Activated naive CD4-positive, alpha-beta T cell treated with Interleukin-2 at 50 U/mL for 16 hours (primary cell): ENCODE measurements around the gene C10orf95.
A peak's percentile ranks its signal among the peaks of the same experiment; 100 is the strongest.

Source experiments
- DNase-seq: peaks from one replicate; pipeline ENCODE4 v3.0.0-alpha.2; 2020

Gene C10orf95

DNA sequence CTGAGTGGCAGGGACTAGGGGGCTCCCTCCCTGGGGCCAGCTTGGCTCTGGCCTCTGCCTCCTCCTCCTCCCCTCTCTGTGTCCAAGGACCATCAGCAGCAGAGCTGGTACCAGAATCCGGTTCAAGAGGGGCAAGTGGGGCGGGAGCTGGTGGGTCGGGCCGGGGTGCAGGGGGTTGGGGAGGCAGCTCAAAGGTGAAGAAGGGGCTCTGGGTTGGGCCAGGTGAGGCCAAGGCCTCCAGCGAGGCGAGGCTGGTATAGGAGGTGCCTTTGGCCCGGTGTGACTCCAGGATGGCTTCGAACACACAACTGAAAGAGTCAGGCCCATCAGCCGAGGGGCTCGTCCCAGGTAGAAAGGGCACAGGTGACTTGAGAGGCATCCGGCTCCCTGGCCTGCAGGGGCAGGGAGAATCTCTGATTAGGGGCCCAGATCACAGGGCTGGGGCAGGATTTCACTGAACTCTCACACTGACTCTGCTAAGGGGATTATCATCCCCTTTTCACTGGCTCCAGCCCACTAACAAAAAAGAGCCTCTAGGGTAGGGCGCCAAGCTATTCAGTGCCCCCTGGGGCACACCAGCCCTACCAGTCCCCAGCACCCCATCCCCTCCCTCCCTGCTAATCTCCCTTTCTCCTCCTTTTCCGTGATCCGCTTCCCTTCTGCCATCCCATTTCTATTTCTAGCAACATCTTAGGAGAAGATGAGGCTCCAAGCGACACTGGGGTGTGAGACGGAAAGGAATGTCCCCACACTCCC lies 37.4 kb downstream of the C10orf95 start:
- DNase-seq = no peak

DNA sequence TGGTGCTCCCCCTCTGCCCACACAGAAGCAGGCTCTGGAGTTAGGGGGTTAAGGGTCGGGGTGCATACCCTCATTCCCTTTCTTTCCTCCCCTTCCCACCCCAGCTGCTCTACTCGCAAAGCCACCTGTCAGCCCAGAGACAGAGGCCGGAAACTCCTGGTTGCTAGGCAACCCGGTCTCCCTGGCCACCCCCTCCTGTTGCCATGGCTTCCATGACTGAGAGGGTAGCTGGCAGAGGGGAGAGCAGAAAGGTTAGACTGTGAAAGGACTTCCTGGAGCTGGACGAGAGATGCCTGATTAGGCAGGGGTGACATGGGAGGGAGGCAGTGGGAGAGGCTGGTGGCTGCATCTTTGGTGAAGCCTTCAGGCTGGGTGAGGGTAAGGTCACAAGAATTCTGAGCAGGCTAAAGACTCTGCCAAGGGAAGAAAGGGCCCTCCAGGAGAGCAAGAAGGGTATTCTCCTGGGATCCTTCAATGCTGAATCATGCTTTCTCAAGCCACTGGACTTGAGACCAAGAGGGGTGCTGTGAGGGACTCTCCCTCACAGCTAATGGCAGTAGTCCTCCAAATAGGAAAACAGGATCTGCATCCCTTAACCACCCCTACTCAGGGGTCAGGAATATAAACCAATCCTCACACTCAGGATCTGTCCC lies 38.2 kb downstream of the C10orf95 start:
- peak; percentile 36 for DNase-seq

DNA sequence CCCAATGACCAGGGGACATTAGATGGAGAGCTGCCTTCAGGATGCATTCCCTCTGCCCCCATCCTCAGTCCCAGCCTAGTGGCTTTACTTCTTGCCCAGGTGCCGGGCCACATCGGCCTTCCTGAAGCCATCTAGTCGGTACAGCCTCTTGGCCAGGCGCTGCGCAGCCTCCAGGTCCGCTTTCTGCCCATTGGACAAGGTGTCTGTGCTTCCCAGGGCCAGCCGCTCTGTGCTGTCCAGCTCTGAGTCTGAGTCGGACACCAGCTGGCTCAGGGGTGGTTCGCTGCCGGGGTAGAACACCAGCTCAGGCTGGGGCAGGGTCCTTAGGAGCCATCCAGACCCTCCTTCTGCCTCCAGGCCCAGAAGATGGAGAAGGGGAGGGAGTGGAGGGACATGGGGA lies 39.0 kb downstream of the C10orf95 start:
- DNase-seq = no peak

DNA sequence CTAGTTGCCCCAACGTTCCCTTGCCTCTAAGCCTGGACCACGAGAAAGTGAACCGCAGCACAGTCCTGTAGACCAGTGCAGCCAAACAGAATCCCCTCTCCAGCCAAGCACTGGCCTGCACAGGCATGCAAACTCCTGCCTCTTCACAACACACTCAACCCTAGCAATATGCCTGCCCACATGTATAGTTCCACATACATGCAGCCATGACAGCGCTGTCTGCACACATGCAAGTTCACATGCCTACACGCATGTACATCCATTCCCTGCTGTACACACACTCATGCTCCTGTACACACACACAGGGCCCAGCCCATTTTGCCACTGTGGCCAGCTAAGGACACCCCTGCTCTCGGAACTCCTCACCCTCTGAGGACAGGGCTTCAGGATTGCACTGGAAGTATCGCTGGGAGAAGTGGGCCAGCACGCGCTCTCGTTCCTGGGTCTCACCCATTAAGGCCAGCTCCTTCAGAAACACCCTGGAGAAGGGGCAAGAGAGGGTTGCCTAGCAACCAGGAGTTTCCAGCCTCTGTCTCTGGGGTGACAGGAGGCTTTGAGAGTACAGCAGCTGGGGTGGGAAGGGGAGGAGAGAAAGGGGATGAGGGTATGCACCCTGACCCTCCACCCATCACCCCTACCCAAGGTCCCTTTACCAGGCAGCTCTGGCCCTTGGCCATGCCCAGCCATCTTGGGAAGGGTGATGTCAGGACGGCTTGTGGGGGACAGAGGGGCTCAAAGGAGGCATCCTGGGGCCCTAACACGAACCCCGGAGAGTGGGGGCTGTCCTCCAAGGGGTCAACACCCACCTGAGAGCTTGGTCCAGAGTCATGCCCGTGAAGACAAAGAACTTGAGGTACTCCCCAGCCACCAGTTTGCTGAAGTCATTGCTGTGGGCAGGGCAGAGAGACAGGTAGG lies 39.7 kb downstream of the C10orf95 start:
- no peak for DNase-seq

DNA sequence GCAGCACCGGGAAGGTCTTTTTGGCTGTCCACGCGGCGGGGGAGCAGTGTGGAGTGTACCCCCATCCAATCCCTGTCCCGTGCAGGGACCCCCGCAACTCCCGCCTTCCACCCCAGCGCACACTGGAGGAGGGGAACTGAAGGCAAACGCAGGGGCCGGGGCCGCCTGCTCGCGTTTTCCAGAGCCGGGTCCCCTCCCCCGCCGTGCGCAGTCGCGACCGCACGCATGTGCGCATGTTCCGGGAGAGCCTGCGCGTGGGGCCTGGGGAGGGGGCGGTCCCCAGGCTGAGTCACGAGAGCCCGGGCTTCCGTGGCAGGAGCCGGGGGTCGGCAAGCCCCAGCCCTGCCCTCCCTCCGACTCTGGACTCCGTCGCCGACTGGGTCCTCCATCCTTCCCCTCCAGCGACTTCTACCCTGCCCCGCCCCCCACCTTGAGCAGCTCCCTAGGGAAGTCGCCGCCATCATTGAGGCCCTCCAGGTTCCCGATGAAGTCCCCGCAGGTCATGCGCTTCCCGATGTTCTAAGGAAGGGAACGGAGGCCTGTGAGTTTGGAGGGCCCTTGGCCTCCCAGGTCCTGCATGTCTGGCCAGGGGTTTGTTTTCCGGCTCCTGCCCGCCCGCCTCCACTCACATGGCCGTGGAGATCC lies 40.8 kb downstream of the C10orf95 start:
- peak; percentile 67 for DNase-seq

DNA sequence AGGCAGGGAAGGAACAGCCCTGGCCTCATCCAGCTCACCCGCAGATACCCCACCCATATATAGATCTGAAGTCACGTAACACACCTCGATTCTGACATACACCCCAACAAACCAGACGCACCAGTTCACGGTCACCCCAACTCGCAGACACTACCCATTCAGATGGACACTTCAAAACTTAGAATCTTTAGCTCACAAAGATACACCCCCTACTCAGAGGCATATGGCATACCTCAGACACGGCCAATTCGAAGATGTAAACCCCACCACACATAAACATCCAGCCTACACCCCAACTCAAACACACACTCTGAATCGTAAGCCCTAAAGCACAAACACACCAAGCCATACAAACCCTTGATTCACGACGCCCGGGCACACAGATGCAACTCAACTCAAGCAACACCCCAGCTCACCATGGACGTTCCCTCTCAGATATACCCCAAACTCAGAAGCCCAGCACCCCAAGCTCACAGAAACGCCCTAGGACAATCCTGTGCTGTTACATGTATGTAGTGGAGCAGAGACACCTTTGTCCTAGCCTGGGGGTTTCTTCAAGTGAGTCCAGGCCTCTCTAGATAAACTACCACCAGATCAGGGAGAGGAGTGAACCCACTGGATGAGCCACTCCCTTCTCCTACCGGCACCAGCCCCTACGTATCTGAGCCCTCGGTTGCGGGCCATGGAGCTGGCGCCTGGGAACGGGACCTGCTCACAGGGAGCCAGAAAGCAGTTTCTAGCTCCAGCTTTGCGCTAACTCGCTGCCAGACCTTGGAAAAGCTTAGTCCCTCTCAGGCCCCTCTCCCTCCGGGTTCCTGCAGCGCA lies 41.5 kb downstream of the C10orf95 start:
- DNase-seq = no peak

DNA sequence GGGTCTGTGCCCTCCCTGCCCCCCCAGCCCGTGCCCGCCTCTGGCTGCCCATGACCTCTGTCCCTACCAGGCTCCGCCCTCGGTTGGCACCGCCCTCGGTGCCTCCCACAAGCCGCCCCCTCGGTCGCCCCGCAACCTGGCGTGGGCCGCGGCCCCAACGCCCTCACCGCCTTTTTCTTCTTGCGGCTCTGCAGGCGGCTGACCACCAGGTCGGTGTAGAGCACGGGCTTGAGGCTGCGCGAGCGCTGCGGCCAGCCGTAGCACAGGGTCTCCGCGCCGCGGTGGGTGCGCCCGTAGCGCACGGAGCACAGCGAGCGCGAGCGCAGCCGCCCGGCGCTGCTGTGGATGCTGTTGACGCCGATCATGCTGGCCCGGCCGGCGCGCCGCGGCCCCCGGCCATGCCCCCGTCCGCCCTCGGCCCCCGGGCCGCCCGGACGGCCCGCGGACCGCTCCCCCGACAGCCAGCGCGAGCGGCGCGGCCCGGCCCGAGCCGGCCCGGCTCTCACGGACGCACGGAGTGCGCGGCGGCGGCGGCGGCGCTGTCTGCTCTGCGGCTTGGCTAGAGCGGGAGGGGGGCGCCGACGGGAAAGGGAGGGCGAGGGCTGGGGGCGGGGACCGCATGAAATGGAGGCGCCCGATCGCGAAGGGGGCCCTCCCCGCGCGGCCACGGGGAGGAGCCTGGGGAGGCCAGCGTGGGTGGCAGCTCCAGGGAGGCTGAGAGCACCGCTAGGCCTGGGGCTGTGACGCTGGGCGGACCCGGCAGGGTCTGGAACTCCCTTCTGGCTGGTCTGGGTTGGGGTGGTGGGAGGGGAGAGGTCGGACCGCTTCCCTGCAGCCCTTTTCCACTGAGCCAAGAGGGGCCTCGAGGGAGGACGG lies 42.4 kb downstream of the C10orf95 start:
- peak; percentile 81 for DNase-seq

DNA sequence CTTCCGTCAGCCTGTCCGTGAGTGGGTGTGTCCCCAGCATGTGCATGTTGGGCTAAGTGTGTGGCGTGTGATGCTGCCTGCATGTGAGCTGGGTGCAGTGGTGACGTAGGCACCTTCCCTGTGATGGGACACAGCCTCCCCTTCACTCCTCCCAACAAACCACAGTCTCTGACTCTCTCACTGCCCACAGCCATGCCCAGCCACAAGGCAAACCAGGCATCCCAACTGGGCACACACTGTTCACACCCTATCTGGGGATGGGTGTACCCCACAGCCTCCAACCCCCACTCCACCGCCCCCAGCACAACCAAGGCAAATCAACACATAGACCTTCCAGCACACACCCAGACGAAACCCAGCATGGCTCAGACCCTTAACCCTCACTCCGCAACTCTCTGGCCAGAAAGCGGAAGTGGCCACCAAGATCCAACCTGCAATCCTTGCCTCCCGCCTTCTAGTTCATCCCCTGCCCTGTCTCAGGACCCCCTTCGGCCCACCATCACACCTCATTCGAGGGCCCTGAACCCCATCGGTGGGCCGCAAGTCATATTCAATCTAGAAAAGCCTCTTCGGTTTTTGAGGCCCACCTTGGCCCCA lies 43.1 kb downstream of the C10orf95 start:
- DNase-seq = no peak

DNA sequence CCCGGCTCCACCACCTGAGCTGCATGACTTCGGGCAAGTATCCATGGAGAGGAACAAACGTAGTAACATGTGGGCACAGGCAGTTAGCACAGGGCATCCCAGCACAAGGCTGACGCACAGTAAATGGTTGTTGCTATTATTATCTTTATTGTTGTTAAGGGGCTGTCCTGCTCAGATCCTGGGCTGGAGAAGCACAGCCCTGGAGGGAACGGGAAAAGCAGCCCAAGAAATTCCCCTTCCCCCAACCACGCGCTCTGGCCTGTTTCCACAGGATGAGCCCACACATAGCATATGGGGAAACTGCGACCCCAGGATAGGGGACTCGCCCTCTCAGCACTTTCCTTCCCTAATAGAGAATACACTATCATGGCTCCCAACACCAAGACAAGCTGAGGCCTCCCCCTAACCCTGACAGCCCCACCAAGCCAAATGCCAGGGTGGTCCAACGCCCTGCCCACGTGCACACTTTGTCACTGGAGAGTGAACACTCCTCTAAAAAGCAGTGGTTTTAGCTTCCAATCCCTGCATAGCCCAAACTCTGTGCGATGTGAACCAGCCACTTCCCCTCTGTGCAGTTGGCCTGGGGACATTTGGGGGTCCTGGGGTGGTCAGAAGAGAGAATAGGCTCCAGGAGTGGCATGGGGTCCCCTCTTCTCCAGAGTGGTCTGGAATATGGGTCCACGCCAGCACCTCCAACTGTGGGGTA lies 43.8 kb downstream of the C10orf95 start:
- no peak for DNase-seq

DNA sequence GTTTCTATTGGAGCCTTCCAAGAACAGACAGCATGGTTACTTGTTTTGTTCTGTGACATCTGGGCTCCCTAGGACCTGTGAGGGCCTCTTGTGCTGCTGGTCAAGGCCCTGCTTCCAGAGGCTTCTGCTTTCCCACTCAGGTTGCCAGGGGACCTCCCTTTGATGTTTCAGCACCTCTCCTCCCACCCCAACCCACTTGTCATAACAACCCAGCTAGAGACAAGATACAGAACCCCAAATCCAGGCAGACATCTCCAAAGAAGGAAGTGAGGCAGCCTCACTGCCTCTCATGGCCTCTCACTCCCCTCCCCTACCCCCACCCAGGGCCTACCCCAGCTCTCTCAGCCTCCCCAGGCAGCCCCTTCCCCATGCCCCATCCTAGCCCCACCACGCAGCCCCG lies 44.5 kb downstream of the C10orf95 start:
- no peak for DNase-seq

DNA sequence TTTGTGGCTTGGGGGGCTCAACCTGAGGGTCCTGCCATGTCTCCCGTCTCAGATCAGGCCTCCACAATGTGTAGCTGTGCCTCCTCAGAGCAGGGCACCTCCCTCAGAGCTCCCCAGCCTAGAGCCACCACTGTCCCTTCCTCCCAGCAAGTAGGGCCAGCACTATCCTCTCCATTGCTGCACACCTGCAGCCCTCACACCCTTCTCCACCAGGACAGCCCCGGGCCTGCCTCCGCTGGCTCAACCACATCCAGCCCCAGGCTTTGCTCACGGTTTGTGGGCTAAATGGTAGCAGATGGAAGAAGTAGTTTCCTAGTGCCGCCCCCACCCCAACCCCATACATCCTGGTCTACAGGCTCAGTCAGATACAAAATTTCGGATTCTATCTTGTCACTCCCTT lies 45.7 kb downstream of the C10orf95 start:
- no peak for DNase-seq

DNA sequence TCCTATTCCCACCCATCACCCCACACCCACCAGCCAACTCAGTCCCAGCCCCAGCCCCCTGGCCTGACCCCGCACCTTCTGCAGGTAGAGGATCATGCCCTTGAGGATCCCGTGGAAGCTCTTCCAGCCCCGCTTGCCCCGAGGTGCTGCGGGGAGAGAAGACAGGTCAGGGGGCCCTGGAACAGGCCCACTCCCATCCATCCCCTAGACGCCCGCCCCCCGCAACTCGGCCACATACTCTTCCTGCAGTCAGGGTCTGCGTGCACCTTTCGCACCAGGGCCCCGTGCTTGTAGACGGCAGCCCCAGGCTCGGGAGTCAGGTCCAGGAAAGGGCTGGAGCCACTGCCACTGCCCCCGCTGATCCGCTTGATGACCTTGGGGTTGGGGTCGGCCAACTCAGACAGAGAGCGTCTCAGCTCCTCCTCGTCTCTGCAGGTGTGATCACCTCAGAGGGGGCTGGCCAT lies 46.2 kb downstream of the C10orf95 start:
- DNase-seq = no peak

DNA sequence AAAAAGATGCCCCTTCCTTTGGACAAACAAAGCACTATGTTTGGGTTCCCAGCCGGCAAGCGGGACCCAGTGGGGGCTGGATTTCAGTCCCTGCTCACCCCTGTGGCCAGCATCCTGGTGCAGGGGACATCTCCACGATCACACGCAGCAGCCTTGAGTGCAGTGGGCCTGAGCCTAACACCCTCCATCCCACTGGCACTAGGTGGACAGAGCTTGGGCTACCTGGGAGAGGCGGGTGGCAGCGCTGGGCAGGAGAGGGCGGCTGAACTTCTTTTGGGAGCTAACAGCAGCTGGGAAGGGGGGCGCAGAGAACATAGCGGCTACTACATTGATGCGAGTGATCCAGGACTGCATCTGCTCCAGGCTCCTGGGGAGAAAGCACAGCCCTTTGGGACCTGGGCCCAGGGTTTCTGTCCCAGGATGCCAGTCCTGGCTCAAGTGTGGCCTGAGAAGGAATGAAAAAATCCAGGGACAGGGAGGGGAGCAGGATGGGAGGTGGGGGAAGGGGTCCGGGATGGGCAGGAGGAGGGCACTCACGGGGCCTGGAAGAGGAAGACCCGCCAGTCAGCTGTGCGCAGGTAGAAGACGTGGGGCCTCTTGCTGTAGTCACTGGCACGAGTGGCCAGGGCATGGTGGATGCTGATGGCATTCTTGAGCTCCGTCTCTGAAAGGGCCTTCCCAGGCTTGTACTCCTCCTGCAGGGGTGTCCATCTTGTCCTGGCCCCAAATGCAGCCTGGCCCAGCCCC lies 46.8 kb downstream of the C10orf95 start:
- no peak for DNase-seq

DNA sequence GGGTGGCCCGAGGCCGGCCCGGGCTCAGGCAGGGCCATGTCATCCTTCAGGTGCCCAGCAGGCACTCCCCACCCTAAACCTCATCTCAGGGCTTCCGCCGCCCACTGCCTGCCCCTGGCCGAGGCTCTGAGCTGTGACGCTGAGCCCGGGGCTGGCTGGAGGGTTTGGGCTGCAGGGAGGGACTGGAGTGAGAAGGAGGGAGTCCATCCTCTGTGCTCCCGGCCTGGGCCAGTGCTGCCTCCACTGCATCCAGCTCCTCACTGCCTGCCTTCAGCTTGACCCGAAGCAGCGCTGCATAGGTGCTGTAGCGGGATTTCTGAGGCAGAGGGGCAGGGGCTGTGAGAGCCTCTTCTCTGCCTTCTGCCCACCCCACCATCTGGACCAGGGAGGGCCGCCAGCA lies 48.2 kb downstream of the C10orf95 start:
- no peak for DNase-seq

DNA sequence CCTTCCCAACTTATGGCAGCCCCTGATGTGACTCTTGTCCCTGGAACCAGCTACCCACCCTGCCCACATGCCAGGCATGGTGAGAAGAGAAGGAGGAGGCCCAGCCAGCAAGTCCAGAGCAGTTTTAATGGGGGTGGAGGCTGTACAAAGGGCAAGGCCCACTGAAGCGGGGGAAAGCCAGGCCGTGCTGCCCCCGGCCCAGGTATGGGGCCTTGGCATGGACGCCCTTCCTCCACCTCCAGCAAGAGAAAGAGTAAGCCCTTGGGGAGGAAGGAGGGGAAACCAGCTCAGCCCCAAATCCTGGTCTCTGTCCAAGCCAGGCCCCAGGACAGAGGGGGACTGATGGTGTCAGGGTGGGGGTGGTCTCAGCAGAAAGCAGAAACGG lies 48.8 kb downstream of the C10orf95 start:
- DNase-seq = no peak

DNA sequence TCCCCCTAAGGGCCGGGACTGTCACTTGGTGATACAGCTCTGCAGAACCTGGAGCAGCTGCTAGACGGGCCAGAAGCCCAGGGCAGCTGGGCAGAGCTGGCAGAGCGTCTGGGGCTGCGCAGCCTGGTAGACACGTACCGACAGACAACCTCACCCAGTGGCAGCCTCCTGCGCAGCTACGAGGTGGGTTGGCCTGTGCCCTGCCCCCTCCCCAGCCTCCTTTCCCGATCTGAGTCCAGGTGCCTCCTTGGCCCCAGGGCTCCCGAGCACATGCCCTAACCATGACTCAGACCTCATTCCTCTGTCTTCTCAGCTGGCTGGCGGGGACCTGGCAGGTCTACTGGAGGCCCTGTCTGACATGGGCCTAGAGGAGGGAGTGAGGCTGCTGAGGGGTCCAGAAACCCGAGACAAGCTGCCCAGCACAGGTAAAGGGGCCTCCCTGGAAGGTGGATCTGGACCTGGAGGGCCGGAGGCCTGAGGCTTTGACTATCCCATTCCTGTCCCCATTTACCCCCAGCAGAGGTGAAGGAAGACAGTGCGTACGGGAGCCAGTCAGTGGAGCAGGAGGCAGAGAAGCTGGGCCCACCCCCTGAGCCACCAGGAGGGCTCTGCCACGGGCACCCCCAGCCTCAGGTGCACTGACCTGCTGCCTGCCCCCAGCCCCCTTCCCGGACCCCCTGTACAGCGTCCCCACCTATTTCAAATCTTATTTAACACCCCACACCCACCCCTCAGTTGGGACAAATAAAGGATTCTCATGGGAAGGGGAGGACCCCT lies 49.4 kb downstream of the C10orf95 start:
- DNase-seq = no peak

DNA sequence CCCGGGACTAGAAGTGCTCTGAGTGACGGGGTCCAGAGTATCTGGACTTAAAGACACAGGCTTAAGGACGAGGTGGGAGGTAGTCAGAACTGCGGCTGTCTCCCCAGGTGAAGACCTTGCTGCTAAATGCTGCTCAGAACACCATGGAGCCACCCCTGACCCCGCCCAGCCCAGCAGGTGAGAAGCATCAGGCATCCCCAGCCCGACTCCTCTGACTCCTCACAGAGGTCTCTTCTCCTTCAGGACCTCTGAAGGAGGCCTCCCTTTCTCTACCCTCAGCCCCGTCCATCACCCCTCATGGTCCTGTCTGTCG lies 50.0 kb downstream of the C10orf95 start:
- no peak for DNase-seq

DNA sequence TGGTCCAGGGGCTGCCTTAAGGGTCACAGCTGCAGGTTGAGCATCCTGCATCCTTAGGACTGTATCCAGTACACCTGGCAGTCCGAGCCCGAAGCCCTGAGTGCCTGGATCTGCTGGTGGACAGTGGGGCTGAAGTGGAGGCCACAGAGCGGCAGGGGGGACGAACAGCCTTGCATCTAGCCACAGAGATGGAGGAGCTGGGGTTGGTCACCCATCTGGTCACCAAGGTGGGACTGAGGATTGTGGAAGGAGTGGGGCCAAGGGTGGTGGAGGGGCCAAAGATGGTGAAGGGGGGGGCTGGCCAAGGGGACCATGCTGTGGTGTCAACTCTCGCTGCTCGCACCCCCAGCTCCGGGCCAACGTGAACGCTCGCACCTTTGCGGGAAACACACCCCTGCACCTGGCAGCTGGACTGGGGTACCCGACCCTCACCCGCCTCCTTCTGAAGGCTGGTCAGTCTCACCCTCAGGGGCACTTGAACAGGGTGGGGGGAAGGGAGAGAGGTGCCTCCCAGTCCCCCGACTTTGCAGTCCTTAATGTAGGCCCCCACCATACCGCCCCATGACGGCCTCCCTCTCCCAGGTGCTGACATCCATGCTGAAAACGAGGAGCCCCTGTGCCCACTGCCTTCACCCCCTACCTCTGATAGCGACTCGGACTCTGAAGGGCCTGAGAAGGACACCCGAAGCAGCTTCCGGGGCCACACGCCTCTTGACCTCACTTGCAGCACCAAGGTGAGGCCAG lies 50.6 kb downstream of the C10orf95 start:
- no peak for DNase-seq
